Measurements from ENCODE around the gene PIWIL4.

Gene PIWIL4

DNA sequence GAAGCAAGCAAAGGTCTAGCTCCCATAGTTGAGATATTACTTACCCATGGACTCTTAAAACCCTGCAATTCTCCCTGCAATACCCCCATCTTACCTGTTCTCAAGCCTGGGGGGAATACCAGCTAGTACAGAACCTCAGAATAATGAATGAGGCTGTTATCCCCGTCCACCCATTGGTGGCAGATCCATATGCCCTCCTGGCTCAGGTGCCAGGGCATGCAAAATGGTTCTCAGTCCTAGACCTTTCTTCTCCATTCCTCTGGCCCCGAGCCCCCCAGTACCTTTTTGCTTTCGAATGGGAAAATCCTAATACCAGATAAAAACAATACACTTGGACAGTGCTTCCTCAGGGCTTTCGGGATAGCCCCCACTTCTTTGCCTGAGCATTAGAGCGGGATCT lies 86.4 kb downstream of the PIWIL4 start:
- no peak for DNase-seq (ENCODE audit: low read depth)
- in situ Hi-C loops (cut with HindIII; ENCODE audit: low sequenced_read_pairs) = no loop called here
- H3K4me3 ChIP-seq (ENCODE audit: low read depth, low read length) = no peak overlapping the region
- TF ChIP-seq, protein P1, sequence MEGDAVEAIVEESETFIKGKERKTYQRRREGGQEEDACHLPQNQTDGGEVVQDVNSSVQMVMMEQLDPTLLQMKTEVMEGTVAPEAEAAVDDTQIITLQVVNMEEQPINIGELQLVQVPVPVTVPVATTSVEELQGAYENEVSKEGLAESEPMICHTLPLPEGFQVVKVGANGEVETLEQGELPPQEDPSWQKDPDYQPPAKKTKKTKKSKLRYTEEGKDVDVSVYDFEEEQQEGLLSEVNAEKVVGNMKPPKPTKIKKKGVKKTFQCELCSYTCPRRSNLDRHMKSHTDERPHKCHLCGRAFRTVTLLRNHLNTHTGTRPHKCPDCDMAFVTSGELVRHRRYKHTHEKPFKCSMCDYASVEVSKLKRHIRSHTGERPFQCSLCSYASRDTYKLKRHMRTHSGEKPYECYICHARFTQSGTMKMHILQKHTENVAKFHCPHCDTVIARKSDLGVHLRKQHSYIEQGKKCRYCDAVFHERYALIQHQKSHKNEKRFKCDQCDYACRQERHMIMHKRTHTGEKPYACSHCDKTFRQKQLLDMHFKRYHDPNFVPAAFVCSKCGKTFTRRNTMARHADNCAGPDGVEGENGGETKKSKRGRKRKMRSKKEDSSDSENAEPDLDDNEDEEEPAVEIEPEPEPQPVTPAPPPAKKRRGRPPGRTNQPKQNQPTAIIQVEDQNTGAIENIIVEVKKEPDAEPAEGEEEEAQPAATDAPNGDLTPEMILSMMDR (IDR thresholded peaks at IDR 0.05; ENCODE audit: low read depth, low read length, missing control alignments) = no peak

DNA sequence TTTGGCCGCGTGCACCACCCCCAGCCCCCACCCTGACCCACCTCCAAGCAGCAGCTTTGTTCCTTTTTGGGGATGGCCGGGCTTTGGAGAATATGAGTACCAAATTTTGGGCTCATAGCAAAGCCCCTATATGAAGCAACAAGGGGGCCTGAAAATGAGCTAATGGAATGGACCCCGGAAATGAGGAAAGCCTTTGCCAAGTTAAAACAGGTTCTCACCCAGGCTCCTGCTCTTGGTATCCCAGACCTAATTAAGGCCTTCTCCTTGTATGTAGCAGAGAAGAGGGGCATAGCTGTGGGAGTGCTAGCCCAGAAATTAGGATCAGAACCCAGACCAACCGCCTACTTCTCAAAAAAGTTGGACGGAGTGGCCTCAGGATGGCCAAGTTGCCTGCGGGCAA lies 87.0 kb downstream of the PIWIL4 start:
- TF ChIP-seq, protein P1 (IDR thresholded peaks at IDR 0.05; ENCODE audit: low read depth, low read length, missing control alignments) = no peak
- no peak for DNase-seq (ENCODE audit: low read depth)
- in situ Hi-C loops (cut with HindIII; ENCODE audit: low sequenced_read_pairs) = no loop called here
- H3K4me3 ChIP-seq (ENCODE audit: low read depth, low read length) = no peak overlapping the region

DNA sequence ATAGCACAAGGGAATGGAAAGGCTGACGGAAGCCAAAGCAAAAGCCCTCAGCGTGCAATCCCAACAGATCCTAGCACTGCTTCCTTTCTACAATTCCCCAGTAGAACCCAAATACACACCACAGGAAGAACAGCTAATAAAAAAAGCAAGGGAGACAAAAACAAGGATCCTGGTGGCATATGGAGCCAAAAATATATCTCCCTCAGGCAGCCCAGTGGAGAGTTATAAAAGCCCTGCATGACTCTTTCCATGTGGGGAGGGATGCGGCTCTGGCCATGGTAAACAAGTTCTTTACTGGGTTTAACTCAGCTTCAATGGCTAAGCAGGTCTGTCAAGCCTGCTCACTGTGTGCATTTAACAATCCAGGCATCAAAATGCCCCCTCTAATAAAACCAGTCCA lies 88.1 kb downstream of the PIWIL4 start:
- in situ Hi-C loops (cut with HindIII; ENCODE audit: low sequenced_read_pairs) = no loop called here
- no peak for DNase-seq (ENCODE audit: low read depth)

DNA sequence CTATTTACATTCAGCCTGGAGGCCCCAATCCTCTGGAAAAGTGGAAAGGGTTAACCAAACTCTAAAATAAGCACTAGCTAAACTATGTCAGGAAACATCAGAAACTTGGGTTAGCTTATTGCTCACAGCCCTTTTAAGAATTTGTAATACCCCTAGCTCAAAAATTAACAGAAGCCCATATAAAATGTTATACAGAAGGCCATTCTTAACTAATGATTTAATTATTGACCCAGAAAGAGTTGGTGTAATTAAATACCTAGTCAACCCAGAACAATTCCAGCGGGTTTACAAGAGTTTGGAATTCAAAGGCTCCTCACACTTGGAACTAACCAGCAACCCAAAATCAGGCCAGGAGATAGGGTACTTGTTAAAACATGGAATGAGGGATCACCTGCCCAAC lies 88.8 kb downstream of the PIWIL4 start:
- in situ Hi-C loops (cut with HindIII; ENCODE audit: low sequenced_read_pairs) = no loop called here
- TF ChIP-seq, protein P1 (IDR thresholded peaks at IDR 0.05; ENCODE audit: low read depth, low read length, missing control alignments) = no peak
- H3K4me3 ChIP-seq (ENCODE audit: low read depth, low read length) = no peak overlapping the region
- no peak for DNase-seq (ENCODE audit: low read depth)

More for the DNA sequence above, 88.1 kb downstream of the PIWIL4 start:
- H3K4me3 ChIP-seq (ENCODE audit: low read depth, low read length) = no peak overlapping the region
- TF ChIP-seq, protein P1 (IDR thresholded peaks at IDR 0.05; ENCODE audit: low read depth, low read length, missing control alignments) = no peak

DNA sequence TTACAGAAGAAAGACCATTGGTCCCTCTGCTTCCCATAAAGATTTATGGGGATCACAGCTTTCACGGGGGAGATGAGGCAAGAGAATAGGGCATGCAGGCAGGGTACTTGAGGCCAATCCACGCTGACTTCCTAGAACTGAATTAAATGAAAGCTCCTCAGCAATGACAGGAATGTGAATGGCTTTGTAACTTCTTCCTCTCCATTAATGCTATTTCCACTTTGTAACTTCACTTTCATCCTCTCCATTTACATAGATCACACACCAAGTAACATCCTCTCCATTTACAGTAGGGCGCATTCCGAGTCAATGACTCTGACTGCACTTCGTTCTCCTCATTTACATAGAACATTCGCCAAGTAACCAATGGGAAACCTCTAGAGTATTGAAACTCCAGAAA lies 89.8 kb downstream of the PIWIL4 start:
- TF ChIP-seq, protein P1 (IDR thresholded peaks at IDR 0.05; ENCODE audit: low read depth, low read length, missing control alignments) = no peak
- in situ Hi-C loops (cut with HindIII; ENCODE audit: low sequenced_read_pairs) = no loop called here
- no peak overlapping the region for H3K4me3 ChIP-seq (ENCODE audit: low read depth, low read length)
- no peak for DNase-seq (ENCODE audit: low read depth)

DNA sequence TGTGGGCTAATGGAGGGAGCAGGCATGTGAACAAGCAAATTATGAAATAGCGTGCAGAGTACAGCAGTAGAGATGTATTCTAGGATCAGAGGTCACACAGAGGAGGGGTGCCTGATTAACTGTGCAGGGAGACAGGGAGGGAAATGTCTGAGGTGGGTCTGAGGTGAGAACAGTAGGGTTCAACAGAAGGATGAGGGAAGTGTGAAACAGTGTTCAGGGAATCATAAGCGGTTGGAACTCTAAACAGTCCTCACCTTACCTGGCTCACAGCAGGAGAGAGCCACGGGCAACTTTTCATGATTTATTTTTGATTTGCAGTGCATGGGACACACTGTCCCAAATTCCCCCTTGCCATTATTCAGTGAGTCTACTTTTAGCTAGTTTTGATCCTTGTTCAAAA lies 90.5 kb downstream of the PIWIL4 start:
- H3K4me3 ChIP-seq (ENCODE audit: low read depth, low read length) = no peak overlapping the region
- DNase-seq (ENCODE audit: low read depth) = no peak
- in situ Hi-C loops (cut with HindIII; ENCODE audit: low sequenced_read_pairs) = no loop called here
- TF ChIP-seq, protein P1 (IDR thresholded peaks at IDR 0.05; ENCODE audit: low read depth, low read length, missing control alignments) = no peak

DNA sequence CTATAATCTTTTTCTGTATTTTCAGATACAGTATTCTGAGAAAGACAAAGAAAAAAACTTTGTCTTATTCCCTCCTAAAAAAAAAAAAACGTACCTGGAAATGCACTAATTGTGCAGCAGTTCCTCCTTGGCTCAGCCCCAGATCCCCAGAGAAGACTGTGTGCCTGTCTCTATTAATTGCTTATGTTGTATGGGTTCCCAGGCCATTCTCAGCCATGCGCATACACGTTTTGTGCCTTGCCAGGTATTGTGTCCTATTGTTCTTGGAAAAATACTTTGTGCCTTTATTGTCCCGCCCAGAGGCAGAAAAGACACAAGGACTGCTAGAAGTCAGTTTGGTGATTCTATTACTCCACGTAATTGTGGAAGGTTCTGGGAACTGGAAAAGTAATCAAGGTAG lies 91.2 kb downstream of the PIWIL4 start:
- in situ Hi-C loops (cut with HindIII; ENCODE audit: low sequenced_read_pairs) = no loop called here
- DNase-seq (ENCODE audit: low read depth) = no peak
- TF ChIP-seq, protein P1 (IDR thresholded peaks at IDR 0.05; ENCODE audit: low read depth, low read length, missing control alignments) = no peak
- no peak overlapping the region for H3K4me3 ChIP-seq (ENCODE audit: low read depth, low read length)
